Measurements from ENCODE around the gene VAV3. TPM values are rescaled to one million over a fixed set of nuclear protein-coding genes. Genes with fewer than 3 reads are reported as not detected.
"Not testable (repeated sequence)": the region's sequence is repeated elsewhere in the genome, so short reads cannot be mapped to it uniquely, and the experiment has no call there.

Gene VAV3
- total RNA-seq, 2 donors from 2014 or later, result 18.4 to 21.4 TPM

DNA sequence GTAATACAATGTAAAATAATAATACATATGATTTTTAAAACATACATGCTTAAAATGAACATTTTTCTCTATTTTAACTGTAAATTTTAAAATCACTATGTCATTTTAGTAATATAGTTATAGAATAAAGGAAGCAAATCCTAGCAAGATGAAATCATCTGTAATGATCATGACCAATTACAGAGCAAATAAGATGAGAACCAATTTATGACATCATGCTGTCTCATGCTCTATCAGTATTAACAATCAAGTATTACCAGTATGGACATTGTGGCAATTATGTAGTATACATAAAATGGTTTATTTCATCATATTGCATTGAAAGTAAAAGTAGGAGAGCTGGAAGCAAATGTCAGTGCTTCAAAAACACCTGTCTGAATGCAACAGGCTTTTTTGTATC lies 255.0 kb downstream of the VAV3 start:
- TF ChIP-seq, protein P1, sequence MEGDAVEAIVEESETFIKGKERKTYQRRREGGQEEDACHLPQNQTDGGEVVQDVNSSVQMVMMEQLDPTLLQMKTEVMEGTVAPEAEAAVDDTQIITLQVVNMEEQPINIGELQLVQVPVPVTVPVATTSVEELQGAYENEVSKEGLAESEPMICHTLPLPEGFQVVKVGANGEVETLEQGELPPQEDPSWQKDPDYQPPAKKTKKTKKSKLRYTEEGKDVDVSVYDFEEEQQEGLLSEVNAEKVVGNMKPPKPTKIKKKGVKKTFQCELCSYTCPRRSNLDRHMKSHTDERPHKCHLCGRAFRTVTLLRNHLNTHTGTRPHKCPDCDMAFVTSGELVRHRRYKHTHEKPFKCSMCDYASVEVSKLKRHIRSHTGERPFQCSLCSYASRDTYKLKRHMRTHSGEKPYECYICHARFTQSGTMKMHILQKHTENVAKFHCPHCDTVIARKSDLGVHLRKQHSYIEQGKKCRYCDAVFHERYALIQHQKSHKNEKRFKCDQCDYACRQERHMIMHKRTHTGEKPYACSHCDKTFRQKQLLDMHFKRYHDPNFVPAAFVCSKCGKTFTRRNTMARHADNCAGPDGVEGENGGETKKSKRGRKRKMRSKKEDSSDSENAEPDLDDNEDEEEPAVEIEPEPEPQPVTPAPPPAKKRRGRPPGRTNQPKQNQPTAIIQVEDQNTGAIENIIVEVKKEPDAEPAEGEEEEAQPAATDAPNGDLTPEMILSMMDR (IDR thresholded peaks at IDR 0.05), result no peak
- TF ChIP-seq POLR2A (IDR thresholded peaks at IDR 0.05), result no peak
- DNase-seq (no peak), ATAC-seq (no peak)
- Histone ChIP-seq H3K4me1 (no peaks in the 10 kb centered on the region), H3K4me3 (no peak overlapping the region), H3K9me3 (no peaks in the 10 kb centered on the region), H3K27ac (no peak overlapping the region), H3K27me3 (no peaks in the 10 kb centered on the region), H3K36me3 (replicated peaks in 1 of 2; ENCODE audit: insufficient read depth in 1 of 2, low read depth in 2 of 2) (no peaks in the 10 kb centered on the region)
- intact Hi-C loops (cut with DNase I), result no loop called here

DNA sequence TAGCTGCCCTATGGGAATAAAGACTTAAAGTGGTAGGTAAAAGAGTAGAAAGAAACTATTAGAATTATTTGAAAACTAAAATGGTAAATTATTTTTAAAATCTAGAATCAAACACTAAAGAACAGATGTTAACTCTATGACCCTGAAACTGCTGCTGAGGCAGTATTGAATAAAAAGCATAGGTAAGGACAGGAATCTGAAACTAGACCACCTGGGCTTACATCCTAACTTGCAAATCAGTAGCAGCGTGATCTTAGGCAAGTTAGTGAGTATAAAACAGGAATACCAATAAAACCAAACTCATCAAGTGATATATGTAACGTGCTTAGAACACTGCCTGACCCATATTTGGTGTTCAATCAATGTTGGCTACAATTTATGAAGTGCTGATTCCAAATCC lies 257.9 kb downstream of the VAV3 start:
- WGBS, 2 donors, result 55 to 64% methylated on average over 2 of the region's 2 CpGs

DNA sequence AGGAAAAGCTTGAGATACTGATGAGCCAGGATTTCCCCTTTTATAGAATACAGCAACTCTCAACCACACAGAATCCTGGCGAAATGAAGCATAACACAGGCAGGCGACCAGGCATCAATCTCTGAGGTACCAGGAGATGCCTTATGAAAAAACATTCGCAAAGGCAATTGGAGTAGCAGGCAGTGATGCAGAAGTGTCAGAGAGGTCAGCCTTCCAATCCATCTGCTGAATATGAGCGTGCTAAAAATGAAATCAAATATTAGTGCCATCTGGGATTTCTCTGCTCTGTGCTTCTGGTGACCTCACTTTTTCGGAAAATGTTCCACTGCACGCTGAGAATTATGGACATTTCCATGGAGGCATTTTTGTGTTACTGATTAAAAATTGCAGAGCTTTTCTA lies 258.8 kb downstream of the VAV3 start:
- no peaks in the 10 kb centered on the region for H3K27me3 ChIP-seq
- no peak overlapping the region for H3K4me3 ChIP-seq
- H3K36me3 ChIP-seq (replicated peaks in 1 of 2; ENCODE audit: insufficient read depth in 1 of 2, low read depth in 2 of 2), result no peaks in the 10 kb centered on the region
- H3K9me3 ChIP-seq, result no peaks in the 10 kb centered on the region
- intact Hi-C loops (cut with DNase I), result no loop called here
- TF ChIP-seq, protein P1 (IDR thresholded peaks at IDR 0.05), result no peak
- TF ChIP-seq POLR2A (IDR thresholded peaks at IDR 0.05), result no peak
- no peak for ATAC-seq
- no peak overlapping the region for H3K27ac ChIP-seq
- WGBS, 2 donors, result 62 to 68% methylated on average over 6 of the region's 6 CpGs
- H3K4me1 ChIP-seq, result no peaks in the 10 kb centered on the region
- DNase-seq, result no peak

More for the DNA sequence above, 257.9 kb downstream of the VAV3 start:
- no peak overlapping the region for H3K27ac ChIP-seq
- H3K27me3 ChIP-seq, result no peaks in the 10 kb centered on the region
- no peak for TF ChIP-seq POLR2A (IDR thresholded peaks at IDR 0.05)
- TF ChIP-seq, protein P1 (IDR thresholded peaks at IDR 0.05), result no peak
- DNase-seq (no peak), ATAC-seq (no peak)
- no peaks in the 10 kb centered on the region for H3K9me3 ChIP-seq
- intact Hi-C loops (cut with DNase I), result no loop called here
- H3K4me3 ChIP-seq, result no peak overlapping the region
- no peaks in the 10 kb centered on the region for H3K4me1 ChIP-seq
- H3K36me3 ChIP-seq (replicated peaks in 1 of 2; ENCODE audit: insufficient read depth in 1 of 2, low read depth in 2 of 2), result no peaks in the 10 kb centered on the region

DNA sequence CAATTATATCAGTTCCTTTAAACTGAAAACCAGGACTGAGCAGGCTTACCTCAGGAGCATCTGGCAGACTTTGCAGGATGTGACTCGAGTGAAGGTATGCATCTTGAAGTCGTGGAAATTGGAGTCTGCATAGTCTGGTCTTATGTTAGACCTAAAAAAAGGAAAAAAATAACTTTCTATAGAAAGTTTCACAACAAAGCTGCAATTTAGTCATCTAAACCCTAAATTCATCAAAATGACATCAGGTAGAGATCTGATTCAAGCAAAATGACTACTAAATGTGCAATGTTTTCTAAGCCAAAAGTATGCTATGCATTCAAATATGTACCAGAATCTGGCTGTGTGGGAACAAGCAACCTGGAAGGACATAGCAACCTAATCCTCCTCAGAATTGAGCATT lies 260.1 kb downstream of the VAV3 start:
- intact Hi-C loops (cut with DNase I), result no loop called here
- DNase-seq (no peak), ATAC-seq (no peak)
- Histone ChIP-seq H3K9me3 (no peaks in the 10 kb centered on the region), H3K27ac (no peak overlapping the region), H3K36me3 (replicated peaks in 1 of 2; ENCODE audit: insufficient read depth in 1 of 2, low read depth in 2 of 2) (no peaks in the 10 kb centered on the region), H3K27me3 (no peaks in the 10 kb centered on the region), H3K4me3 (no peak overlapping the region), H3K4me1 (no peaks in the 10 kb centered on the region)
- WGBS, 2 donors, result 39 to 67% methylated on average over 2 of the region's 2 CpGs
- TF ChIP-seq, protein P1 (IDR thresholded peaks at IDR 0.05), result no peak
- no peak for TF ChIP-seq POLR2A (IDR thresholded peaks at IDR 0.05)

DNA sequence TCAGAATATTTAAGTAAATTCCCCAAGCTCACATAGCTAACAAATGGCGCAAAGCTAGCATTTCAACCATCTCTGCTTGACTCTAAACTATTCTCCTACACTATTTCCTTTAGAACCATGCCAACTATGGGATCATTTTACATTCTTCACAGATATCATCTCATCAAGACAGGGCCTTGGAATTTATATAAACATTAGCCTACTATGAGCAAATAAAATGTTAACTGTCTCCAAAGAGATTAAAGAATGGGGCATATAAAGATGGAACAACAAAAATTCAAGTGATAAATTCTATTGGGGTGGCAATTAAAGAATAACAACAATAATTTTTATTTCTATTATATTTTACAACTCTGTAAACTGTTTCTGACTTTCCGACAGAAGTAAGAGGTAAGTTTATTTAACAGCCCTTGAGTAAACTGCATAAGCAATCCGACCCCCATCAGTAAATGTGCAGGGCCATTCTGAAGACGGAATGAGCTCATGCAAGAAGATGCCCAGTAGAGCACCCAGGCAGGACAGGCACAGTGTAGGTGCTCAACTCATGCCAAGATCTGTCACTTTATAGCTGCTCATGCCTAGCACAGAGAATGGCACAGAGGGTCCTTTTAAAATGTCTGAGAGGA lies 261.9 kb downstream of the VAV3 start:
- intact Hi-C loops (cut with DNase I), result no loop called here
- 44 to 52% methylated on average over 4 of the region's 4 CpGs for WGBS, 2 donors
- ATAC-seq, result no peak

DNA sequence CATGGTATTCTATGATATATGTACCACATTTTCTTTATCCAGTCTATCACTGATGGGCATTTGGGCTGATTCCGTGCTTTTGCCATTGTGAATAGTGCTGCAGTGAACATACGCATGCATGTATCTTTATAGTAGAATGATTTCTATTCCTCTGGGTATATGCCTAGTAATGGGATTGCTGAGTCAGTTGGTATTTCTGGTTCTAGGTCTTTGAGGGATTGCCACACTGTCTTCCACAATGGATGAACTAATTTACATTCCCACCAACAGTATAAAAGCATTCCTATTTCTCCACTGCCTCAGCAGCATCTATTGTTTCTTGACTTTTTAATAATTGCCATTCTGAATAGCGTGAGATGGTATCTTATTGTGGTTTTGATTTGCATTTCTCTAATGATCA lies 264.3 kb downstream of the VAV3 start:
- WGBS, 2 donors, result 36 to 48% methylated on average over 3 of the region's 3 CpGs
- H3K9me3 ChIP-seq; intact Hi-C loops (cut with DNase I); H3K4me3 ChIP-seq; H3K27me3 ChIP-seq; ATAC-seq; H3K4me1 ChIP-seq; H3K27ac ChIP-seq; H3K36me3 ChIP-seq (replicated peaks in 1 of 2; ENCODE audit: insufficient read depth in 1 of 2, low read depth in 2 of 2); DNase-seq: not testable (repeated sequence)

More for the DNA sequence above, 261.9 kb downstream of the VAV3 start:
- Histone ChIP-seq H3K36me3 (replicated peaks in 1 of 2; ENCODE audit: insufficient read depth in 1 of 2, low read depth in 2 of 2) (no peaks in the 10 kb centered on the region), H3K4me3 (no peak overlapping the region), H3K27ac (no peak overlapping the region), H3K9me3 (no peaks in the 10 kb centered on the region), H3K27me3 (no peaks in the 10 kb centered on the region), H3K4me1 (no peaks in the 10 kb centered on the region)
- DNase-seq, result no peak
- TF ChIP-seq, protein P1 (IDR thresholded peaks at IDR 0.05), result no peak
- TF ChIP-seq POLR2A (IDR thresholded peaks at IDR 0.05), result no peak

Data from body of pancreas (tissue), 4 donors.